ENCODE data around the gene FCHSD2. TPM values are rescaled to one million over a fixed set of nuclear protein-coding genes. Genes with fewer than 3 reads are reported as not detected.

Gene FCHSD2
- total and polyA plus RNA-seq, 9 of the 15 experiments (the other 6 are each of a cell fraction or from before 2014, with no cell fraction given): 1.8 to 14.7 (median 6.4) TPM

GRCh38 chr11:73158356-73159051, 16.4 kb upstream of the FCHSD2 start:
- H3K36me3 ChIP-seq (ENCODE audit: control insufficient read depth, insufficient read depth, low read length): no peaks in the 10 kb centered on the region
- H4K20me1 ChIP-seq (replicated peaks; ENCODE audit: control insufficient read depth, insufficient read depth, low read length): no peaks in the 10 kb centered on the region
- H3K27ac ChIP-seq (ENCODE audit: extremely low read depth, low read depth, low read length): no peak overlapping the region
- H3K27me3 ChIP-seq (ENCODE audit: control insufficient read depth in 2 of 2, insufficient read depth in 2 of 2, low read length in 2 of 2): no peaks in the 10 kb centered on the region
- no peak overlapping the region for H3K4me3 ChIP-seq
- no peak for TF ChIP-seq RBM17 (IDR thresholded peaks at IDR 0.05; ENCODE audit: borderline replicate concordance, low read depth, low read length)
- POLR2A ChIA-PET: interaction anchor here (1.5 to 2.2 kb wide), 2 partner anchors 13 to 16 kb away, joined by 3 to 7 read pairs; partner anchors contain the start of gene FCHSD2
- ATAC-seq (no peak), DNase-seq (ENCODE audit: extremely low read depth in 1 of 4, low spot score in 3 of 4) (no peak), FAIRE-seq (no peak)
- H3K9ac ChIP-seq (ENCODE audit: insufficient read depth in 1 of 2, low read depth in 2 of 2, low read length in 2 of 2): 0 out of 4 replicates have a peak overlapping the region, but pooled peaks of 1 of the 2 experiments have one; percentile 36
- intact Hi-C loops (cut with micrococcal nuclease) (no loop called here), in situ Hi-C loops (cut with MboI) (no loop called here)
- CTCF ChIA-PET (ENCODE audit: low intra/inter-chr PET ratio): no interaction called here
- no peak overlapping the region for H3K4me2 ChIP-seq (ENCODE audit: insufficient read depth, low read length)
- H3K9me1 ChIP-seq (ENCODE audit: control insufficient read depth, insufficient read depth, low read length): no peaks in the 10 kb centered on the region
- no peaks in the 10 kb centered on the region for H3K79me2 ChIP-seq (ENCODE audit: control insufficient read depth, insufficient read depth, low read length)
- no peak overlapping the region for H2AFZ ChIP-seq (ENCODE audit: low read depth, low read length)
- peaks cover 17 to 29% of the 10 kb centered on the region in 2 experiments for H3K4me1 ChIP-seq (replicated peaks in 1 of 2; ENCODE audit: control insufficient read depth in 2 of 2, insufficient read depth in 2 of 2, low read length in 2 of 2)
- BruUV-seq (replicated peaks): no TSS peak
- WGBS (ENCODE audit: insufficient coverage, low coverage, missing lambda C conversion rate): 46% methylated on average over 8 of the region's 8 CpGs
- H3K9me3 ChIP-seq (replicated peaks; ENCODE audit: control insufficient read depth, insufficient read depth, low read depth, low read length): no peaks in the 10 kb centered on the region

- ATAC-seq (no peak; the same call in 2 of the 3 replicates), DNase-seq (ENCODE audit: extremely low read depth in 1 of 4, low spot score in 3 of 4) (no peak), FAIRE-seq (no peak)
- H2AFZ ChIP-seq (ENCODE audit: low read depth, low read length): no peak overlapping the region; the same call in 1 of the 2 replicates
- no peaks in the 10 kb centered on the region for H3K27me3 ChIP-seq (ENCODE audit: control insufficient read depth in 2 of 2, insufficient read depth in 2 of 2, low read length in 2 of 2)
- H3K4me3 ChIP-seq: no peak overlapping the region
- whole genome bisulfite sequencing (ENCODE audit: insufficient coverage, low coverage, missing lambda C conversion rate): 19% methylated on average over 9 of the region's 9 CpGs
- ChIA-PET POLR2A (interaction anchor here (0.5 to 2.2 kb wide), 3 partner anchors 12 to 15 kb away, joined by 3 to 7 read pairs (median 3); partner anchors contain the start of gene FCHSD2), CTCF (ENCODE audit: low intra/inter-chr PET ratio) (no interaction called here)
- peak overlapping the region in 1 of 2 experiments; percentile 70; a peak in 1 of 4 replicates for H3K9ac ChIP-seq (ENCODE audit: insufficient read depth in 1 of 2, low read depth in 2 of 2, low read length in 2 of 2)
- no peaks in the 10 kb centered on the region for H3K79me2 ChIP-seq (ENCODE audit: control insufficient read depth, insufficient read depth, low read length)
- H3K4me2 ChIP-seq (ENCODE audit: insufficient read depth, low read length): no peak overlapping the region
- no peaks in the 10 kb centered on the region for H3K9me1 ChIP-seq (ENCODE audit: control insufficient read depth, insufficient read depth, low read length)
- H4K20me1 ChIP-seq (replicated peaks; ENCODE audit: control insufficient read depth, insufficient read depth, low read length): no peaks in the 10 kb centered on the region
- intact Hi-C loops (cut with micrococcal nuclease) (no loop called here), in situ Hi-C loops (cut with MboI) (no loop called here)
- H3K9me3 ChIP-seq (replicated peaks; ENCODE audit: control insufficient read depth, insufficient read depth, low read depth, low read length): no peaks in the 10 kb centered on the region
- H3K4me1 ChIP-seq (replicated peaks in 1 of 2; ENCODE audit: control insufficient read depth in 2 of 2, insufficient read depth in 2 of 2, low read length in 2 of 2): peaks cover 12 to 19% of the 10 kb centered on the region in 2 experiments
- no peak overlapping the region for H3K27ac ChIP-seq (ENCODE audit: extremely low read depth, low read depth, low read length)
- peak; percentile 25; the same call in 1 of the 2 replicates for TF ChIP-seq RFX1 (IDR thresholded peaks at IDR 0.05)
- TF ChIP-seq MTF1 (CRISPR knock-in tag; IDR thresholded peaks at IDR 0.05; ENCODE audit: borderline replicate concordance): no peak
- no TSS peak for BruUV-seq (replicated peaks)
- H3K36me3 ChIP-seq (ENCODE audit: control insufficient read depth, insufficient read depth, low read length): no peaks in the 10 kb centered on the region
These were observed 15.2 kb upstream of the FCHSD2 start for GRCh38 chr11:73157101-73158010.

Data from K562 (cell line).